ENCODE measurements around the gene SH3RF2.
"Not testable (repeated sequence)": the region's sequence is repeated elsewhere in the genome, so short reads cannot be mapped to it uniquely, and the experiment has no call there.

Gene SH3RF2

GRCh38 chr5:145981589-145982571 is 45.5 kb downstream of the SH3RF2 start:
- peak in 1 of 2 donors; percentile 40 for DNase-seq

GRCh38 chr5:145982572-145983318 is 46.4 kb downstream of the SH3RF2 start:
- DNase-seq = no peak

GRCh38 chr5:145983446-145983845 is 47.1 kb downstream of the SH3RF2 start:
- DNase-seq = no peak

- DNase-seq = peak; percentile 86 to 94
Observed at GRCh38 chr5:145984072-145984471, 47.7 kb downstream of the SH3RF2 start.

- no peak for DNase-seq
Observed at GRCh38 chr5:145987856-145988255, 51.5 kb downstream of the SH3RF2 start.

GRCh38 chr5:145988993-145989392 is 52.6 kb downstream of the SH3RF2 start:
- DNase-seq = no peak

- no peak for DNase-seq
Observed at GRCh38 chr5:145989428-145989827, 53.0 kb downstream of the SH3RF2 start.

- DNase-seq = no peak
Observed at GRCh38 chr5:145990170-145990569, 53.8 kb downstream of the SH3RF2 start.

GRCh38 chr5:145991044-145991575 is 54.7 kb downstream of the SH3RF2 start:
- no peak for DNase-seq

- not testable (repeated sequence) for DNase-seq
Observed at GRCh38 chr5:145993538-145993937, 57.2 kb downstream of the SH3RF2 start.

- DNase-seq = peak in 1 of 2 donors; percentile 38
Observed at GRCh38 chr5:145996135-145996534, 59.8 kb downstream of the SH3RF2 start.

GRCh38 chr5:145999208-145999607 is 62.8 kb downstream of the SH3RF2 start:
- no peak for DNase-seq

GRCh38 chr5:146000072-146000471 is 63.7 kb downstream of the SH3RF2 start:
- DNase-seq = no peak

- DNase-seq = no peak
Observed at GRCh38 chr5:146001544-146002190, 65.3 kb downstream of the SH3RF2 start.

GRCh38 chr5:146002491-146002890 is 66.1 kb downstream of the SH3RF2 start:
- DNase-seq = no peak

GRCh38 chr5:146003852-146004251 is 67.5 kb downstream of the SH3RF2 start:
- no peak for DNase-seq

- no peak for DNase-seq
Observed at GRCh38 chr5:146005264-146005663, 68.9 kb downstream of the SH3RF2 start.

- DNase-seq = no peak
Observed at GRCh38 chr5:146005723-146006122, 69.3 kb downstream of the SH3RF2 start.

- DNase-seq = peak; percentile 63 to 84
Observed at GRCh38 chr5:146006470-146007190, 70.3 kb downstream of the SH3RF2 start.

GRCh38 chr5:146007270-146007669 is 70.9 kb downstream of the SH3RF2 start:
- peak; percentile 32 to 40 for DNase-seq

- no peak for DNase-seq
Observed at GRCh38 chr5:146007989-146008388, 71.6 kb downstream of the SH3RF2 start.

- DNase-seq = no peak
Observed at GRCh38 chr5:146009020-146009419, 72.6 kb downstream of the SH3RF2 start.

All from inflammatory macrophage (primary cell).